ENCODE results near the gene RAB40B. TPM values are rescaled to one million over a fixed set of nuclear protein-coding genes. Genes with fewer than 3 reads are reported as not detected.

RAB40B gene
- total and polyA plus RNA-seq, 4 donors: 11.8 to 32.3 (median 21.8) TPM

DNA sequence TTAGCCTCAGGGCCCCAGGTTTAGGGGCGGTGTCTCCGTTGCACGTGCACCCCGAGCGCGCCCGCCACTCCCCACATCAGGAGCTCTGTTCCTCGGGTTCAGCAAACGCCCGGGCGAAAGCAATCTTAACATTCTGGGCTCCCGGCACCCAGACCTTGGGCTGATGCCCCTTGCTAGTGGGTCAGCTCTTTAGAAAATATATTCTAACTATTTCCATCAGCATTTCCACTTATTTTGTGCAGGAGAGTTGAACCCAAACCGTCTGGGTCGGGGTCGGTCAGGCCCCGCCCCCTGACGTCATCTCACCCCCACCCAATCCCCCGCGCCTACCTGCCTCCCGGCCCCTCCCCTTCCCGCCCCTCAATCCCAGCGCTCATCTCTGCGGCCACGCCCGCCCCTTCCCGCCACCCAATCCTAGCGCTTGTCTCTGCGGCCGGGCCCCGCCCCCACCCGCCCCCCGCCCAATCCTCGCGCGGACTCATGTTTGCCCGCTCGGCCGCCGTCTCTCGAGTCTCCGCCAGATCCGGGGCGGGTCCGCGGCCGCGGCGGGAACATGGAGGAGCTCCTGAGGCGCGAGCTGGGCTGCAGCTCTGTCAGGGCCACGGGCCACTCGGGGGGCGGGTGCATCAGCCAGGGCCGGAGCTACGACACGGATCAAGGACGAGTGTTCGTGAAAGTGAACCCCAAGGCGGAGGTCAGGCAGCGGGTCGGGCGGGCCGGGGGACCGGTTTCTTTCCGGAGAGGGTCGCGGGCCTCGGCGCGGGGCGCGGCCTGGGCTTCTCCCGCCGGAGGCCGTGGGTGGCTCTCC, 17.9 kb upstream of the RAB40B start, which contains the start of gene FN3KRP:
Gene FN3KRP (plus strand): TSS at position 504 of the 808 bp plus-strand sequence. CDS start 50 bp downstream, at position 554.
- H3K36me3 ChIP-seq (ENCODE audit: control insufficient read depth, insufficient read depth, low read length): peaks cover 38% of the 10 kb centered on the region
- peak within 1 kb of the TSS; percentile 71 for H3K4me3 ChIP-seq (ENCODE audit: low read depth, low read length)
- H3K27me3 ChIP-seq (ENCODE audit: control insufficient read depth, insufficient read depth, low read length): no peaks in the 10 kb centered on the region
- WGBS (ENCODE audit: insufficient coverage): under 1% methylated on average over 64 of the region's 75 CpGs
- H3K9me3 ChIP-seq (ENCODE audit: control insufficient read depth, insufficient read depth, low read length): no peaks in the 10 kb centered on the region
- peaks cover 23% of the 10 kb centered on the region for H3K4me1 ChIP-seq (ENCODE audit: control insufficient read depth, insufficient read depth, low read length)
- peak in 5 of 6 donors; percentile 78 to 99 (median 88) for DNase-seq (ENCODE audit: low read depth in 4 of 6, low spot score in 6 of 6)
- peak within 1 kb of the TSS; percentile 71 for H3K27ac ChIP-seq (ENCODE audit: low read depth, low read length)

- Histone ChIP-seq H3K27ac (ENCODE audit: low read depth, low read length) (no peak overlapping the region), H3K4me1 (ENCODE audit: control insufficient read depth, insufficient read depth, low read length) (peaks cover 21% of the 10 kb centered on the region), H3K4me3 (ENCODE audit: low read depth, low read length) (no peak overlapping the region), H3K27me3 (ENCODE audit: control insufficient read depth, insufficient read depth, low read length) (no peaks in the 10 kb centered on the region), H3K36me3 (ENCODE audit: control insufficient read depth, insufficient read depth, low read length) (peaks cover 11% of the 10 kb centered on the region), H3K9me3 (ENCODE audit: control insufficient read depth, insufficient read depth, low read length) (no peaks in the 10 kb centered on the region)
- 91% methylated on average over 34 of the region's 35 CpGs for WGBS (ENCODE audit: insufficient coverage)
- DNase-seq (ENCODE audit: low read depth in 4 of 6, low spot score in 6 of 6): no peak
Observed at GRCh38 chr17:82713071-82713723, 14.7 kb upstream of the RAB40B start.

DNA sequence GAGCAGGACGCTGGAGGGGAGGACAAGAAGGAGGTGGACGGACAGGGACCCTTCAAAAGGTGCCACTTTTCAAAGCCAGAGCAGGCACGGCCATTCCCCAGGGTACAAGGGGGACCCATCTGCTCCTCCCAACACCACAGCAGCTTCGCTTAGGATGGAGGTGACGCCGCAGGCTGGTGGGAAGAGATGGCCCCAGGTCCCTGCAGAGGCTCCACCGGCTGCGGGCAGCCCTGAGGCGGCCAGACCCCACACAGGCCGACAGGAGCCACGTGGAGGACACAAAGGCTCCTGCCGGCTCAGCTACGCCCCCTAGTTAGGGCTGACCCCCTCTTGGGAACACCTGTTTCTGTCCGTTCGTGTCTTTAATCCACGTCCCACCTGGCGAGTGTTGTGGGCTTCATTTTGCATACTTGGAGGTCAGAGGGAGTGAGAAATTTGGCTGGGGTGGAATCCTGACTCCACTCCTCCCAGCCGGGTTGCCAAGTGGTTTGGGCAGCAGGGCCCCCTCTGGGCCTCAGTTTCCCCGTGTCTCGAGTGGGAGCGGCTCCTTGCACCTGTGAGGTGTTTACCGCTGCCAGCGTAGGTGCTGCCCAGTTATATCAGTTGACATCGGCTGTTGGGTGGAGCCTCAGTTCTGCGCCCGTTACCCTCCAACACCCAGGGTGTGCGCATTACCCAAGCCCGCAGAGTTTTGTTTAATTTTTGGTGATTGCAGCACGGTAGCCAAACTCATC, 12.2 kb upstream of the RAB40B start:
- 68% methylated on average over 20 of the region's 29 CpGs for WGBS (ENCODE audit: insufficient coverage)
- no peaks in the 10 kb centered on the region for H3K27me3 ChIP-seq (ENCODE audit: control insufficient read depth, insufficient read depth, low read length)
- H3K36me3 ChIP-seq (ENCODE audit: control insufficient read depth, insufficient read depth, low read length): peaks cover 7% of the 10 kb centered on the region
- no peak overlapping the region for H3K4me3 ChIP-seq (ENCODE audit: low read depth, low read length)
- H3K27ac ChIP-seq (ENCODE audit: low read depth, low read length): no peak overlapping the region
- DNase-seq (ENCODE audit: low read depth in 4 of 6, low spot score in 6 of 6): no peak
- peaks cover 2% of the 10 kb centered on the region for H3K4me1 ChIP-seq (ENCODE audit: control insufficient read depth, insufficient read depth, low read length)
- H3K9me3 ChIP-seq (ENCODE audit: control insufficient read depth, insufficient read depth, low read length): no peaks in the 10 kb centered on the region

DNA sequence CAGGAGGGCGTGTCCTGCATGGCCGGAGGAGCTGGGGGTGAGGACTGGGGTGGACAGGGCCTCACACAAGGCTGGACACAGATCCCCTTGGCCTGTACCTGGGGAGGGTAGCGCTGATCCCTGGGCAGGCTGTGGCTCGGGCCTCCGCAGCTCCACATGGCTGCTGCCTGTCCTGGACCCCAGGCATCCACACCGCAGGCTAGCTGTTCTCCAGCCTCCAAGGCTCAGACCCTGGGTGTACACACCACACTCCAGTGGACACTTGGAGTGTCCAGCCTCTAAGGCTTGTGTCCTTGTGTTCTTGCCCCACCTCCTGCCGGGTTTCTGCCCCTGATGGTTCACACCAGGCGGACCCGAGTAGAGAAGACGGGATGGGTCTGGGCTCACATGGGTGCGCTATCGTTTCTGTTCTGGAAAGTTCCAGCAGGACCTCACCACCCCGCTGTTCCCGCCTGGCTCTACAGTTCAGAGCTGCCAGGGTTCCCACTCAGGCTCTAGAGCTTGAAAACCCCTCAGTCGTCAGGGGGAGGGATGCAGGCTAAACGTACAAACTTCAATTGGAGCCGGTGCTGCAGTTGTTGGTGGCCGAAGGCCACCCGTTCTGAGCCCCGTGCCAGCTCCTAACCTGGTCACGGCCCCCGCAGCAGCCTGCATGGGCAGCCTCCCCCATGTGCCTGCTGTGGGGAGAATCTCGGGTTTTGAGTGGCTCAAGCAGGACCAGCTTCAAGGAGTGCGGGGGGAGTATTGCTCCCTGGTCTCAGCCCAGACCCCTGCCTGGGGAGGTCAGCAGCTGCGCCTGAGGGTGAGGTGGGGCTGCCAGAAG, 11.4 kb upstream of the RAB40B start:
- Histone ChIP-seq H3K4me3 (ENCODE audit: low read depth, low read length) (no peak overlapping the region), H3K9me3 (ENCODE audit: control insufficient read depth, insufficient read depth, low read length) (no peaks in the 10 kb centered on the region), H3K36me3 (ENCODE audit: control insufficient read depth, insufficient read depth, low read length) (peaks cover 7% of the 10 kb centered on the region), H3K27ac (ENCODE audit: low read depth, low read length) (no peak overlapping the region), H3K27me3 (ENCODE audit: control insufficient read depth, insufficient read depth, low read length) (no peaks in the 10 kb centered on the region), H3K4me1 (ENCODE audit: control insufficient read depth, insufficient read depth, low read length) (no peaks in the 10 kb centered on the region)
- no peak for DNase-seq (ENCODE audit: low read depth in 4 of 6, low spot score in 6 of 6)
- WGBS (ENCODE audit: insufficient coverage): 91% methylated on average over 25 of the region's 25 CpGs

DNA sequence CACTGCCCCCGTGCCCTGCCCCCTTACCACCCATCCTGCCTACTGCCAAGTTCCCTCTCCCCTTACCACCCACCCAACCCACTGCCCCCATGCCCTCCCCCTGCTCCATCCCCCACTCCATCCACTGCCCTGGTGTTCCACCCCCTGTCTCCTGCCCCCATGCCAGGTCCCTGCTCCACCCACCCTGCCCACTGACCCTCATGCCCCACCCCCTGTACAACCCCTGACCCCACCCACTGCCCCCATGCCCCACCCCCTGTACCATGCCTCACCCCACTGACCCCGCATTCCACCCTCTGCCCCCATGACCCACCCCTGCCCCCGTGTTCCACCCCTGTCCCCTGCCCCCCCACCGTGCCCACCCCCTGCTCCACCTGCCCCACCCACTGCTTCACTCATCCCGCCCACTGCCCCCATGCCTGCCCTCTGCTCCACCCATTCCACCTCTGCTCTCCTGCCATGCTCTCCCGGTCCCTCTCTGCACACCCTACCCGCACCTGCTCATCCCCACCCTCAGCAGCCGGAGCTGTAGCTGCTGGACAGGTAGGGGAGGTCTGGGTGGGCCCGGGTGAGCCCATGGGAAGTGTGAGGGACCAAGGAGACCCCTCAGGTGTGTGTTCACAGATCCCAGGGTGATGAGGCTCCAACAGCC, 10.7 kb upstream of the RAB40B start:
- Histone ChIP-seq H3K9me3 (ENCODE audit: control insufficient read depth, insufficient read depth, low read length) (no peaks in the 10 kb centered on the region), H3K4me1 (ENCODE audit: control insufficient read depth, insufficient read depth, low read length) (no peaks in the 10 kb centered on the region), H3K27ac (ENCODE audit: low read depth, low read length) (no peak overlapping the region), H3K4me3 (ENCODE audit: low read depth, low read length) (no peak overlapping the region), H3K27me3 (ENCODE audit: control insufficient read depth, insufficient read depth, low read length) (no peaks in the 10 kb centered on the region), H3K36me3 (ENCODE audit: control insufficient read depth, insufficient read depth, low read length) (peaks cover 8% of the 10 kb centered on the region)
- WGBS (ENCODE audit: insufficient coverage): 38% methylated on average over 2 of the region's 9 CpGs
- no peak for DNase-seq (ENCODE audit: low read depth in 4 of 6, low spot score in 6 of 6)

GRCh38 chr17:82705756-82706155, 7.3 kb upstream of the RAB40B start:
- DNase-seq (ENCODE audit: low read depth in 4 of 6, low spot score in 6 of 6): no peak
- peaks cover 2% of the 10 kb centered on the region for H3K4me1 ChIP-seq (ENCODE audit: control insufficient read depth, insufficient read depth, low read length)
- no peak overlapping the region for H3K4me3 ChIP-seq (ENCODE audit: low read depth, low read length)
- H3K9me3 ChIP-seq (ENCODE audit: control insufficient read depth, insufficient read depth, low read length): no peaks in the 10 kb centered on the region
- no peaks in the 10 kb centered on the region for H3K27me3 ChIP-seq (ENCODE audit: control insufficient read depth, insufficient read depth, low read length)
- 90% methylated on average over 17 of the region's 18 CpGs for WGBS (ENCODE audit: insufficient coverage)
- H3K27ac ChIP-seq (ENCODE audit: low read depth, low read length): no peak overlapping the region
- peaks cover 15% of the 10 kb centered on the region for H3K36me3 ChIP-seq (ENCODE audit: control insufficient read depth, insufficient read depth, low read length)

GRCh38 chr17:82704886-82705285, 6.4 kb upstream of the RAB40B start:
- Histone ChIP-seq H3K4me3 (ENCODE audit: low read depth, low read length) (no peak overlapping the region), H3K9me3 (ENCODE audit: control insufficient read depth, insufficient read depth, low read length) (no peaks in the 10 kb centered on the region), H3K27ac (ENCODE audit: low read depth, low read length) (no peak overlapping the region), H3K36me3 (ENCODE audit: control insufficient read depth, insufficient read depth, low read length) (peaks cover 15% of the 10 kb centered on the region), H3K27me3 (ENCODE audit: control insufficient read depth, insufficient read depth, low read length) (no peaks in the 10 kb centered on the region), H3K4me1 (ENCODE audit: control insufficient read depth, insufficient read depth, low read length) (peaks cover 2% of the 10 kb centered on the region)
- 88% methylated on average over 3 of the region's 13 CpGs for WGBS (ENCODE audit: insufficient coverage)
- no peak for DNase-seq (ENCODE audit: low read depth in 4 of 6, low spot score in 6 of 6)

- Histone ChIP-seq H3K27me3 (ENCODE audit: control insufficient read depth, insufficient read depth, low read length) (no peaks in the 10 kb centered on the region), H3K4me1 (ENCODE audit: control insufficient read depth, insufficient read depth, low read length) (peaks cover 8% of the 10 kb centered on the region), H3K36me3 (ENCODE audit: control insufficient read depth, insufficient read depth, low read length) (peaks cover 15% of the 10 kb centered on the region), H3K4me3 (ENCODE audit: low read depth, low read length) (no peak overlapping the region), H3K27ac (ENCODE audit: low read depth, low read length) (no peak overlapping the region), H3K9me3 (ENCODE audit: control insufficient read depth, insufficient read depth, low read length) (no peaks in the 10 kb centered on the region)
- DNase-seq (ENCODE audit: low read depth in 4 of 6, low spot score in 6 of 6): no peak
- 76% methylated on average over 37 of the region's 38 CpGs for WGBS (ENCODE audit: insufficient coverage)
Observed at GRCh38 chr17:82703935-82704865, 5.7 kb upstream of the RAB40B start.
